Activated naive CD8-positive, alpha-beta T cell treated with anti-CD3 and anti-CD28 coated beads, Interleukin-2, amount 10 ng/mL, durations not matched to agents 7 days and 5 days (primary cell): ENCODE data around the gene NIPBL. TPM values are rescaled to one million over a fixed set of nuclear protein-coding genes. Genes with fewer than 3 reads are reported as not detected.
"Not testable (repeated sequence)": the region's sequence is repeated elsewhere in the genome, so short reads cannot be mapped to it uniquely, and the experiment has no call there.

Experiments
- ATAC-seq: fragments of 150-1000 bp; cut with Tn5 transposase; one replicate; pipeline ENCODE4 v1.10.0; 2021; ENCODE audit warnings: low read depth, moderate library complexity
- POLR2A ChIA-PET: fragments of 350-600 bp; sonication (Branson Sonifier 250); formaldehyde crosslinking; loops from one replicate; lab custom pipeline; 2021; ENCODE audit warnings: antibody characterized with exemption; lab: Charles Lee
- DNase-seq: peaks from one replicate; pipeline ENCODE4 v3.0.0; 2021
- H3K27ac Mint-ChIP-seq: one replicate; pipeline ENCODE4 v1.8.0; 2022; ENCODE audit warnings: mild to moderate bottlenecking, mixed read lengths
- H3K27me3 Mint-ChIP-seq: one replicate; pipeline ENCODE4 v1.8.0; 2022; ENCODE audit warnings: mild to moderate bottlenecking, moderate library complexity, mixed read lengths
- H3K36me3 Mint-ChIP-seq: one replicate; pipeline ENCODE4 v1.8.0; 2021; ENCODE audit warnings: mild to moderate bottlenecking, mixed read lengths
- H3K4me1 Mint-ChIP-seq: one replicate; pipeline ENCODE4 v1.8.0; 2021; ENCODE audit warnings: mixed read lengths
- H3K4me3 Mint-ChIP-seq: one replicate; pipeline ENCODE4 v1.8.0; 2022; ENCODE audit warnings: mild to moderate bottlenecking, moderate library complexity, mixed read lengths
- H3K9me3 Mint-ChIP-seq: one replicate; pipeline ENCODE4 v1.8.0; 2021; ENCODE audit warnings: mixed read lengths
- total RNA-seq, 2 experiments: library from RNA; stranded (reverse); gene quantifications; one replicate each; pipeline ENCODE4 v1.2.3, GENCODE V29; 2021

NIPBL gene
- total RNA-seq, 2 experiments from 2014 or later = 70.3 to 77.7 TPM

- Mint-ChIP-seq H3K27me3 (no peaks in the 10 kb centered on the region), H3K27ac (no peak overlapping the region), H3K4me1 (peaks cover 48% of the 10 kb centered on the region), H3K4me3 (no peak overlapping the region), H3K9me3 (no peaks in the 10 kb centered on the region), H3K36me3 (peaks cover 14% of the 10 kb centered on the region)
- POLR2A ChIA-PET = no interaction called here
- DNase-seq (no peak), ATAC-seq (no peak)
These were observed 7.4 kb downstream of the NIPBL start for GRCh38 chr5:36883894-36884462.

- no peak for DNase-seq
- no peaks in the 10 kb centered on the region for H3K27me3 Mint-ChIP-seq
- POLR2A ChIA-PET = no interaction called here
- ATAC-seq = no peak
- H3K4me1 Mint-ChIP-seq = peaks cover 48% of the 10 kb centered on the region
- H3K36me3 Mint-ChIP-seq = peaks cover 14% of the 10 kb centered on the region
- H3K4me3 Mint-ChIP-seq = no peak overlapping the region
- no peaks in the 10 kb centered on the region for H3K9me3 Mint-ChIP-seq
- H3K27ac Mint-ChIP-seq = no peak overlapping the region
These were observed 8.6 kb downstream of the NIPBL start for GRCh38 chr5:36885149-36885548.

GRCh38 chr5:36885566-36886485 is 9.3 kb downstream of the NIPBL start:
- Mint-ChIP-seq H3K27ac (no peak overlapping the region), H3K4me1 (peaks cover 45% of the 10 kb centered on the region), H3K4me3 (no peak overlapping the region), H3K36me3 (peaks cover 18% of the 10 kb centered on the region), H3K27me3 (no peaks in the 10 kb centered on the region), H3K9me3 (no peaks in the 10 kb centered on the region)
- POLR2A ChIA-PET = no interaction called here
- ATAC-seq (no peak), DNase-seq (no peak)

- Mint-ChIP-seq H3K4me3 (no peak overlapping the region), H3K9me3 (no peaks in the 10 kb centered on the region), H3K27ac (no peak overlapping the region), H3K36me3 (peaks cover 24% of the 10 kb centered on the region), H3K27me3 (no peaks in the 10 kb centered on the region), H3K4me1 (peaks cover 36% of the 10 kb centered on the region)
- ATAC-seq = no peak
- DNase-seq = no peak
- POLR2A ChIA-PET = no interaction called here
These were observed 10.2 kb downstream of the NIPBL start for GRCh38 chr5:36886791-36887190.

- no peaks in the 10 kb centered on the region for H3K27me3 Mint-ChIP-seq
- ATAC-seq (no peak), DNase-seq (no peak)
- POLR2A ChIA-PET = no interaction called here
- peaks cover 1% of the 10 kb centered on the region for H3K9me3 Mint-ChIP-seq
- H3K27ac Mint-ChIP-seq = no peak overlapping the region
- H3K36me3 Mint-ChIP-seq = peaks cover 27% of the 10 kb centered on the region
- no peak overlapping the region for H3K4me3 Mint-ChIP-seq
- peaks cover 29% of the 10 kb centered on the region for H3K4me1 Mint-ChIP-seq
These were observed 11.0 kb downstream of the NIPBL start for GRCh38 chr5:36887532-36887931.

GRCh38 chr5:36888303-36888702 is 11.7 kb downstream of the NIPBL start:
- peaks cover 29% of the 10 kb centered on the region for H3K4me1 Mint-ChIP-seq
- ATAC-seq (no peak), DNase-seq (no peak)
- no peak overlapping the region for H3K4me3 Mint-ChIP-seq
- H3K27ac Mint-ChIP-seq = no peak overlapping the region
- no peaks in the 10 kb centered on the region for H3K27me3 Mint-ChIP-seq
- H3K36me3 Mint-ChIP-seq = peaks cover 27% of the 10 kb centered on the region
- peaks cover 1% of the 10 kb centered on the region for H3K9me3 Mint-ChIP-seq
- POLR2A ChIA-PET = no interaction called here

- Mint-ChIP-seq H3K36me3 (peaks cover 29% of the 10 kb centered on the region), H3K27ac (no peak overlapping the region), H3K27me3 (no peaks in the 10 kb centered on the region), H3K9me3 (peaks cover 1% of the 10 kb centered on the region), H3K4me3 (no peak overlapping the region), H3K4me1 (peaks cover 28% of the 10 kb centered on the region)
- ATAC-seq = no peak
- no peak for DNase-seq
- POLR2A ChIA-PET = no interaction called here
These were observed 12.7 kb downstream of the NIPBL start for GRCh38 chr5:36889264-36889663.

GRCh38 chr5:36891266-36891665 is 14.7 kb downstream of the NIPBL start:
- Mint-ChIP-seq H3K4me3 (no peak overlapping the region), H3K9me3 (peaks cover 1% of the 10 kb centered on the region), H3K27ac (no peak overlapping the region), H3K27me3 (no peaks in the 10 kb centered on the region), H3K4me1 (peaks cover 28% of the 10 kb centered on the region), H3K36me3 (peaks cover 27% of the 10 kb centered on the region)
- POLR2A ChIA-PET = no interaction called here
- DNase-seq = no peak
- ATAC-seq = no peak

- H3K4me1 Mint-ChIP-seq = peaks cover 23% of the 10 kb centered on the region
- POLR2A ChIA-PET, H3K4me3 Mint-ChIP-seq: not testable (repeated sequence)
These were observed 15.7 kb downstream of the NIPBL start for GRCh38 chr5:36892085-36892830.

GRCh38 chr5:36894954-36895353 is 18.4 kb downstream of the NIPBL start:
- POLR2A ChIA-PET = no interaction called here
- DNase-seq = no peak
- Mint-ChIP-seq H3K36me3 (peaks cover 23% of the 10 kb centered on the region), H3K4me3 (no peak overlapping the region), H3K27me3 (no peaks in the 10 kb centered on the region), H3K27ac (no peak overlapping the region), H3K4me1 (peaks cover 8% of the 10 kb centered on the region), H3K9me3 (peaks cover 1% of the 10 kb centered on the region)
- ATAC-seq = no peak

More at GRCh38 chr5:36892085-36892830, 15.7 kb downstream of the NIPBL start:
- not testable (repeated sequence) for ATAC-seq, H3K9me3 Mint-ChIP-seq, H3K27me3 Mint-ChIP-seq, H3K27ac Mint-ChIP-seq, DNase-seq
- peaks cover 27% of the 10 kb centered on the region for H3K36me3 Mint-ChIP-seq

GRCh38 chr5:36896476-36896875 is 19.9 kb downstream of the NIPBL start:
- POLR2A ChIA-PET = no interaction called here
- H3K36me3 Mint-ChIP-seq = peaks cover 20% of the 10 kb centered on the region
- H3K4me3 Mint-ChIP-seq = no peak overlapping the region
- ATAC-seq (no peak), DNase-seq (no peak)
- H3K27me3 Mint-ChIP-seq = no peaks in the 10 kb centered on the region
- no peak overlapping the region for H3K27ac Mint-ChIP-seq
- H3K9me3 Mint-ChIP-seq = peaks cover 6% of the 10 kb centered on the region
- peaks cover 8% of the 10 kb centered on the region for H3K4me1 Mint-ChIP-seq

- Mint-ChIP-seq H3K4me1 (peaks cover 8% of the 10 kb centered on the region), H3K27me3 (no peaks in the 10 kb centered on the region), H3K4me3 (no peak overlapping the region), H3K27ac (no peak overlapping the region), H3K36me3 (peaks cover 23% of the 10 kb centered on the region), H3K9me3 (peaks cover 9% of the 10 kb centered on the region)
- ATAC-seq (no peak), DNase-seq (no peak)
- POLR2A ChIA-PET = no interaction called here
These were observed 21.0 kb downstream of the NIPBL start for GRCh38 chr5:36897616-36898015.

GRCh38 chr5:36899860-36900259 is 23.3 kb downstream of the NIPBL start:
- no peak overlapping the region for H3K27ac Mint-ChIP-seq
- peaks cover 18% of the 10 kb centered on the region for H3K4me1 Mint-ChIP-seq
- POLR2A ChIA-PET = no interaction called here

More at GRCh38 chr5:36899860-36900259, 23.3 kb downstream of the NIPBL start:
- Mint-ChIP-seq H3K36me3 (peaks cover 24% of the 10 kb centered on the region), H3K4me3 (no peak overlapping the region), H3K9me3 (peaks cover 11% of the 10 kb centered on the region), H3K27me3 (no peaks in the 10 kb centered on the region)
- DNase-seq = no peak
- ATAC-seq = no peak
